Renal cortical epithelial cell (primary cell): ENCODE results near the gene ZNF587. TPM values are rescaled to one million over a fixed set of nuclear protein-coding genes. Genes with fewer than 3 reads are reported as not detected.
"Not testable (repeated sequence)": the region's sequence is repeated elsewhere in the genome, so short reads cannot be mapped to it uniquely, and the experiment has no call there.

Experiments
- DNase-seq: peaks from one replicate; pipeline ENCODE4 v3.0.0-alpha.2; 2011; ENCODE audit warnings: low read depth
- total RNA-seq: library from RNA; depleted of rRNA; stranded (reverse); fragments of >200 nt; gene quantifications from 2 replicates; pipeline ENCODE4 v1.2.3, GENCODE V29; 2014

ZNF587 gene
- 29.0 and 75.3 TPM in 2 replicates for total RNA-seq

- peak; percentile 84 for DNase-seq
Observed at GRCh38 chr19:57849666-57850473, at the start of gene ZNF587. TSS of gene ZNF587 (plus strand) at chr19:57849859. CDS start at chr19:57850039, 180 bp downstream.

GRCh38 chr19:57800696-57801095, 49.0 kb upstream of the ZNF587 start:
- no peak for DNase-seq

- no peak for DNase-seq
Observed at GRCh38 chr19:57802269-57802668, 47.4 kb upstream of the ZNF587 start.

- DNase-seq, result no peak
Observed at GRCh38 chr19:57803265-57803593, 46.4 kb upstream of the ZNF587 start.

GRCh38 chr19:57803594-57804325, 45.9 kb upstream of the ZNF587 start:
- DNase-seq, result peak; percentile 87

GRCh38 chr19:57807541-57807940, 42.1 kb upstream of the ZNF587 start:
- no peak for DNase-seq

- DNase-seq, result not testable (repeated sequence)
Observed at GRCh38 chr19:57810410-57811295, 39.0 kb upstream of the ZNF587 start.

- no peak for DNase-seq
Observed at GRCh38 chr19:57812226-57812625, 37.4 kb upstream of the ZNF587 start.

- DNase-seq, result not testable (repeated sequence)
Observed at GRCh38 chr19:57812975-57813820, 36.5 kb upstream of the ZNF587 start.

GRCh38 chr19:57813919-57814504, 35.6 kb upstream of the ZNF587 start:
- peak; percentile 37 for DNase-seq

- peak; percentile 92 for DNase-seq
Observed at GRCh38 chr19:57814505-57815246, 35.0 kb upstream of the ZNF587 start, which contains the start of gene ZNF552. TSS of gene ZNF552 (minus strand) at chr19:57814913. CDS start at chr19:57814743, 170 bp downstream.

GRCh38 chr19:57815247-57816075, 34.2 kb upstream of the ZNF587 start:
- no peak for DNase-seq

GRCh38 chr19:57816652-57817051, 33.0 kb upstream of the ZNF587 start:
- no peak for DNase-seq

- DNase-seq, result no peak
Observed at GRCh38 chr19:57817976-57818375, 31.7 kb upstream of the ZNF587 start.

- DNase-seq, result no peak
Observed at GRCh38 chr19:57818378-57818777, 31.3 kb upstream of the ZNF587 start.

- DNase-seq, result peak; percentile 95
Observed at GRCh38 chr19:57819475-57820148, 30.0 kb upstream of the ZNF587 start.

GRCh38 chr19:57820599-57820998, 29.1 kb upstream of the ZNF587 start:
- DNase-seq, result no peak

GRCh38 chr19:57821095-57821494, 28.6 kb upstream of the ZNF587 start:
- DNase-seq, result not testable (repeated sequence)
